Astrocyte of the spinal cord (primary cell): ENCODE results near the gene CRAMP1.

Experiments used
- DNase-seq: peaks from one replicate; pipeline ENCODE4 v3.0.0; 2011; ENCODE audit warnings: low read depth, low spot score
- H3K4me3 ChIP-seq: 2 replicates; pipeline ENCODE4 v1.5.1; 2011; ENCODE audit warnings: low read depth, mild to moderate bottlenecking, low read length, moderate library complexity
- in situ Hi-C: cut with HindIII; loops from 2 replicates; pipeline ENCODE4 v1.10.0; 2017; ENCODE audit warnings: low sequenced_read_pairs
- TF ChIP-seq, protein P1 (sequence below): IDR thresholded peaks from 2 replicates; pipeline ENCODE4 v1.5.1; 2012; ENCODE audit warnings: low read depth, mild to moderate bottlenecking, low read length, inconsistent platforms

The CRAMP1 gene

DNA sequence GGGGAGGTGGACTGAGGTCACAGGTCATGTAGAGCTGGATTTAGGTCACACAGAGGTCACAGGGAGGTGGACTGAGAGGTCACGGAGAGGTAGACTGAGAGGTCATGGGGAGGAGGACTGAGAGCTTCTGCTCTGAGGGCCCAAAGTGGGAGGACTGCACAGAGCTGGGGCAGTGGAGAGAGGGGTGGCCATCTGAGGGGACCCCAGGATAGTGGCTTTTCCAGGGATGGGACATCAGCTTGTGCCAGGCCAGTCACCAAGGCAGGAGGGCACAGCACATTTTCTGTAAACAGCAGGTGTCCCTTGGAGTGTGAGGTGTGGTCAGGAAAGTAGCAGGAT lies 39.8 kb downstream of the CRAMP1 start:
- TF ChIP-seq, protein P1, sequence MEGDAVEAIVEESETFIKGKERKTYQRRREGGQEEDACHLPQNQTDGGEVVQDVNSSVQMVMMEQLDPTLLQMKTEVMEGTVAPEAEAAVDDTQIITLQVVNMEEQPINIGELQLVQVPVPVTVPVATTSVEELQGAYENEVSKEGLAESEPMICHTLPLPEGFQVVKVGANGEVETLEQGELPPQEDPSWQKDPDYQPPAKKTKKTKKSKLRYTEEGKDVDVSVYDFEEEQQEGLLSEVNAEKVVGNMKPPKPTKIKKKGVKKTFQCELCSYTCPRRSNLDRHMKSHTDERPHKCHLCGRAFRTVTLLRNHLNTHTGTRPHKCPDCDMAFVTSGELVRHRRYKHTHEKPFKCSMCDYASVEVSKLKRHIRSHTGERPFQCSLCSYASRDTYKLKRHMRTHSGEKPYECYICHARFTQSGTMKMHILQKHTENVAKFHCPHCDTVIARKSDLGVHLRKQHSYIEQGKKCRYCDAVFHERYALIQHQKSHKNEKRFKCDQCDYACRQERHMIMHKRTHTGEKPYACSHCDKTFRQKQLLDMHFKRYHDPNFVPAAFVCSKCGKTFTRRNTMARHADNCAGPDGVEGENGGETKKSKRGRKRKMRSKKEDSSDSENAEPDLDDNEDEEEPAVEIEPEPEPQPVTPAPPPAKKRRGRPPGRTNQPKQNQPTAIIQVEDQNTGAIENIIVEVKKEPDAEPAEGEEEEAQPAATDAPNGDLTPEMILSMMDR = no peak
- DNase-seq = no peak
- in situ Hi-C loops = no loop called here

DNA sequence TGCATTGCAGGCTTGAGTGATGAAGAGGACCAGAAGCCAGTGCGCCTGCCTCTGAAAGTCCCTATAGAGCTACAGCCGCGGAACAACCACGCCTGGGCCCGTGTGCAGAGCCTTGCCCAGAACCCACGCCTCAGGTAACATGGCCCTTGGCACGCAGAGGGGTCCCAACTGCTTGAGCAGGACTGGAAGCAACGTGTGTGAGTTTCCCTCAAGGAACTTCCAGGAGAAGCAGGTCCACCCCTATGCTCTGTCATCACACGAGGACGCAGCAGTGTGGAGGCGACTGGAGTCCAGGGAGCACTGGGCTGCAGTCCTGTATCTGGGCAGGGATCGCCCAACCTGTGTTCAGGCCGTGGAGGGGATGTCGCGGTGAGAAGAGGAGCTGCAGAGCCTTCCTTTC lies 40.9 kb downstream of the CRAMP1 start:
- TF ChIP-seq, protein P1 = no peak
- H3K4me3 ChIP-seq = no peak overlapping the region
- no peak for DNase-seq
- in situ Hi-C loops = no loop called here

More for the DNA sequence above, 39.8 kb downstream of the CRAMP1 start:
- H3K4me3 ChIP-seq = no peak overlapping the region

DNA sequence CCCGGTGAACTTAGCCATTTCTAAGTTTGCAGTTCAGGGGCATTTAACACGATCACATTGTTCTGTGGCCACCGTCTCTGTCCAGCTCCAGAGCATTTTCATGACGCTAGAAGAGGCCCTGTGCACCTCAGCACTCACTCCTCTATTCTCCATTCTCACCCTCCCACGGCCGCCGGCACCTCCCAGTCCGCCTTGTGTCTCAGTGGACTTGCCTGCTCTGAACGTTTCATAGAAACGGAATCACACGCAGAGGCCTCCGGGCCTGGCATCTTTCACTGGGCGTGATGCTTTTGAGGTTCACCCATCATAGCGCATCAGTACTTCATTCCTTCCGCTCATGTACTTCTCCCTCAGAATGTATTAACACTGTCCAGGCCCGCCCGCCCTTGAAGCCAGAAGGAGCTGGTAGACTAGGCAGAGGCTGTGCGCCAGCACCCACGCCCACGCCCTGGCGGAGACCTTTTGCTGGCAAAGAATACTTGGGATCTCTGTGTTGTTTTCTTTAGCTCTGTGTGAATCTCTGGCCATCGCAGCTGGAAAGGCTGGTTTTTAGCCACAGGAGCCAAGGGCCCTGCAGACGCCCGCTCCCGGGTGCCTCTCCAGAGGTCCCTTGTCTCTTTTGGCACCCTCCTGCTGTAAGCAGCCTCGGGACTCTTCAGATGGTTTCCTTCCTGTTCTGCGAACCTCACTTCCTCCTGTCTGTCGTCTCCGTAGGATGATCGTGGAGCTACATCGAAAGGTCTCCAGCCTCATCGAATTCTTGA lies 42.5 kb downstream of the CRAMP1 start:
- in situ Hi-C loops = no loop called here
- TF ChIP-seq, protein P1 = no peak
- no peak overlapping the region for H3K4me3 ChIP-seq
- no peak for DNase-seq

DNA sequence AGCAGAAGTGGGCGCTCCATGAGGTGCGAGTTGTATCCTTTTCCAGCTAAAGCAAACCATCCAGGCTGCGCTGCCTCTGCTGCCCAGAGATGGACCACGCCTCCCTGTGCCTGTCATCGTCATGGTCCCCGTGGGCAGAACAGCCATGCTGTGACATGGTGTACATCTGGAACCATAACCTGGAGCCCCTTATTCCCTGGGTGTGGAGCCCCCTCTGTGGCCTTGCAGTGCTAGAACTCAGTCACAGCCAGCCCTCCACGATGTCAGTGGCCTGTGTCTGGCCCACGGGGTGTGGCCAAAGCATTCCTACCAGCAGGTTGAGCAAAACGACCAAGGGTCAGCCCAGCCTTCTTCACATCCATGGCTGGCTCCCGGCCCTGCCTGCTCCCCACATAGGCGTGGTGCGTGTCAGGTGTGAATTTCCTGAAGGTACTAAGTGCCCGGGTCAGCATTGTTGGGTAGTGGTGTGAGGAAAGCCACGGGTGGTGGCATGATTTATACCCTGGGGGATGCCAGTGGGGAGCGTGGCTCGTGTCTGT lies 43.2 kb downstream of the CRAMP1 start:
- no peak for DNase-seq
- TF ChIP-seq, protein P1 = no peak
- no peak overlapping the region for H3K4me3 ChIP-seq
- in situ Hi-C loops = no loop called here

GRCh38 chr16:1655909-1656807 lies 44.0 kb downstream of the CRAMP1 start:
- TF ChIP-seq, protein P1 = no peak
- in situ Hi-C loops = no loop called here
- no peak overlapping the region for H3K4me3 ChIP-seq
- no peak for DNase-seq

GRCh38 chr16:1656808-1657617 lies 44.9 kb downstream of the CRAMP1 start:
- in situ Hi-C loops = no loop called here
- no peak for DNase-seq
- TF ChIP-seq, protein P1 = no peak
- H3K4me3 ChIP-seq = no peak overlapping the region
